Stimulated activated CD8-positive, alpha-beta memory T cell treated with anti-CD3 and anti-CD28 coated beads, Interleukin-15, amount 100 ng/mL, for 4 hours (primary cell): ENCODE results near the gene SGCD.

Experiments used
- DNase-seq, 2 donors: peaks; one replicate each; pipeline ENCODE4 v3.0.0-alpha.2; 2020; ENCODE audit warnings: low read depth in 2 of 2

Gene SGCD

DNA sequence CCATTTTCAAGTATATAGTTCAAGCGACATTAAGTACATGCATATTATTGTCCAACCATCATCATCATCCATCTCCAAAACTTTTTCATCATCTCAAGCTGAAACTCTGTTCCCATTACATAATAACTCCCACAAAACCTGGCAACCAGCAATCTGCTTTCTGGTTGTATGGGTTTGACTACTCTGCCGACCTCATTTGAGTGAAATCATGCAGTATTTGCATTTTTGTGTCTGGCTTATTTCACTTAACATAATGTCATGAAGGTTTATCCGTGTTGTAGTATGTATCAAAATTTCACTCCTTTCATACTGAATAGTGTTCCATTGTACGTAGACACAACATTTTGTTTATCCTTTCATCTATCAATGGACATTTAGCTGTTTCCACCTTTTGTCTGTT, 74.8 kb downstream of the SGCD start:
- DNase-seq, result no peak

DNA sequence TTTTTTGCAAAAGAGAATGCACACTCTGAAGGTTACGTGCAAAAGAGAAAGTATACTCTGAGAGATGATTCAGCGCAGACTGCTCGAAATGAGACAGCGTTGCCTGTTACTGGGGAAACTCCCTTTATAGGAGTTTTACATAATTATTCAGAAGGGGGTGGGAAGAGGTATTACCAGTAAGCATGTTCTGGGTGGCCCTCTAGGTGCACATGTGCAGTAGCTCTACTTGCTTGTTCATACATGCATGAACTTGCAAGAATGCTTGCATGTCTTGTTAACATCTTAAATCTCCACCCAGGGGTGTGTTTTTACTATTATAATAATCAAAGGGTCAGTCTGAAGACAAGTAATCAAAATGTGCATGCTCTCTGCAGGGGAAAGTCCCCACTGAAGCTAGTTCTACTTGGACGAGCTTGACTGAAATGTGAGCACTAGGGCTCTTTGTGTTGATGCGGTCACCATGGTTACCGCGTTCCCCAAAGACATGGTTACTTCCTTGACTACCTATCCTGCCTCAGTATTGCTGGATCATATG, 75.5 kb downstream of the SGCD start:
- DNase-seq, result no peak

DNA sequence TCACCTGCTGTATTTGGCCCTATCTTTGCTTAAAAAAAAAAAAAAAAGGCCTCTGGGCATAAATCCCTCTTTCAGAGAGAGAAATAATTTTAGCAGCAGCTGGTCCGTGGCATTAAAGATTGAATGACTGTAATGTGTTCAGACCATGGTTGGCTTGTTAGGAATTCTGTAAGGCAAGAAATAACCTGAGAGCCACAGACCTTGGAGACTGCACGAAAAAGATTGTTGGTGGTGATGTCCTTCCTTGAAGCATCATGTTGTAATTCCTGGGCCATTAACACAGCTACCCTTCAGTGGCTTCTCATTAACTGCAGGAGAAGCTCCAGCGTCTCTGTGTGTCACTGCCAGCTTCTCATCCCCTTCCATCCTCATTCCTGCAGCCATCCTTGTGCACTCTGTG, 79.0 kb downstream of the SGCD start:
- no peak for DNase-seq

DNA sequence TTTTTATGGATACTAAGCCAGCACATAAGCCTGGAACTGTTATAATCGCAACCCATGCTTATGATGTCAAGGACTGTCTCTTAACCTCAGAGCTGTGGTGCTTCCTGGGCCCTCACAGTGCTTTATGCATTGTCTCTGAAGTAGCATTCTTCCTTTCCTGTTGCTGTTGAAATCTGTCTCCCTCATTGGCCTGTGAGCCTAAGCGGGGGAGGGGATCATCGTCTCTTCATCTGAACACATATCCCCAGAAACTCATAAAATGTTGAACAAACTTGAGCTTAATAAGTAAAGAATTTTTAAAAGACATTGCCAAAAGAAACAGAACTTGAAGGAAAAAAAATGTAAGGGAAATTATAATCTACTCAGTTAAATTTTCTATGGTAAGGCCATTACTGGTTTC, 80.3 kb downstream of the SGCD start:
- DNase-seq, result no peak

DNA sequence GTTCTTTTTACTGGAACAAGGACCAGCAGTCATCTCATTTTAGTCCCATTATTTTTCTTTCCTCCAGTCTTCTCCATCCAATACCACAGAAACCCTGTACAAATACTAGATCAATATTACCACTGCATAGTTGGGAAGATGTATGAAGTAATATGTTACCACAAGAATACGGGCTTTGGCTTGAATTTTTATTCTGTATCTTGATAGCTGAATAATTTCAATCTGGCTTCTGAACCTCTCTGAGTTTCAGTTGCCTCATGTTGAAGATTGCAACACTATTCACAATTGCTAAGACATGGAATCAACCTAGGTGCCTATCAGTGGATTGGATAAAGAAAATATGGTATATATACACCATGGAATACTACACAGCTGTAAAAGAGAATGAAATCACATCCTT, 82.9 kb downstream of the SGCD start:
- no peak for DNase-seq

DNA sequence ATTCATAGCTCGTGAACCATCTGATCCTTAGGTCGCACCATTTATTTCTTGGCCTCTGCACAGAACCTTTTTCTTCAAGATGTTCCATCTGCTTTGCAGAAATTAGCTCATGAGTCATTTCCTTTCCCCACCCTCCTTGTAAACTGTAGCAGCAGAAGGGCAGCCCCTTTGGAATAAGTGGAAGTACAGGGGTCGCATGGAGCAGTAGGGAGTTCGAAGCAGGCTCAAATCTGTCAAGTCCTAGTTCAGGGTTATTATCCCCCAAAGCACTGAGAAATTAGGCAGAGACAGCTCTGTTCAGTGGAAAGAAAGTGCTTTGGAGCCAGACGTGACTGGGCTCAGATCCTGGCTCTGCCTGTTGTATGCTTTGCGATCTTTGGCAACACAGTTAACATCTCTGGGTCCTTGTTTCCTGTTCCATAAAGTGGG, 84.2 kb downstream of the SGCD start:
- no peak for DNase-seq

DNA sequence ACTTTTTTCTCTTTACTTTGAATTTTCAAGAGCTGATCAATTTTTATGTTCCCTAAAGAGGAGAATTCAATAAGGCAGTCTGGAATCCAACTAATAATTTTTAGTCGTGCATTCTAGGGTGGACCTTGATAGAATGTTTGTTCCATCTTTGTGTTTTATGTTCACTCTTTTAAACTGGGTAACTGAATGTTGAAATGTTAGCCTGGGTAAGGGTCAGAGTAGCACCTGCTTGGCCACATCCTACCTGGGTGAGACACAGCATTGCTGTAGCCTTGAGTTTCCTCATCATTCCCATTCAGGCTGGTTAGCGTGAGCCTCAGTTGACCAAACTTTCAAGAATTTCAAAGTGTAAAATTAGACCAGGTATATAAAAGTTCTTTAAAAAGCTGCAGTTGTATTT, 85.0 kb downstream of the SGCD start:
- no peak for DNase-seq

DNA sequence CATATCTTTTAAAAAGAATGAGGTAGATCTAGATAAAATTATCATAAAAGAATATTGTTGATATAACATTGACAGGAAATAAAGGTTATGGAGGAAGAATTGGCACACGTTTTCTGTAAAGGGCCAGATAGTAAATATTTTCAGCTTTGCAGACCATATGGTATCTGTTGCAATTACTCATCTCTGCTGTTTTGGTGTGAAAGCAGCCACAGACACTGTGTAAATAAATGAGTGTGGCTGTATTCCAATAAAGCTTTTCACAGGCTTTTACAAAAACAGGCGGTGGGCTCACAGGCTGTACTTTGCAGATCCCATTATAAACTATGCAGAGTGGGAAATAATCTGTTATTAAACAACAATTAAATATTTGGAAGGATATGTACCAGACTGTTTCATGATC, 87.4 kb downstream of the SGCD start:
- DNase-seq, result no peak

DNA sequence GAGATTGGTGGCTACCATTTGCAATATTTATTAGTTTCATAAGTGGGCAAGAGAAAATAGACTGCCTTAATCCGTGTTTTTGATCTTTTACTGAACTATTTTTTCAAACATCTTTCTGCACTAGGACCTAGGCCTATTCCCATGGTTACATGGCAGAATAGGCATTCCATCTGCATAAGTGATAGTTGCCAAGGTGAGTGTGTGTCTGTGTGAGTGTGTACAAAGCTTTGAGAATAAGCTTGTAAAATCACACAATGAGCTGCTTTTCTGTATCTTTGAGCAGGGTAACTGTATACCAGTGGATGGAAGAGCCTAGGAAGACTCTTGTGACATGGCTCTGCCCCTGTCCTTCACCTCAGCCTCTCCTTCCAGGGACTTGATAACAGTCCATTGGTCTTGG, 92.7 kb downstream of the SGCD start:
- DNase-seq, result no peak

DNA sequence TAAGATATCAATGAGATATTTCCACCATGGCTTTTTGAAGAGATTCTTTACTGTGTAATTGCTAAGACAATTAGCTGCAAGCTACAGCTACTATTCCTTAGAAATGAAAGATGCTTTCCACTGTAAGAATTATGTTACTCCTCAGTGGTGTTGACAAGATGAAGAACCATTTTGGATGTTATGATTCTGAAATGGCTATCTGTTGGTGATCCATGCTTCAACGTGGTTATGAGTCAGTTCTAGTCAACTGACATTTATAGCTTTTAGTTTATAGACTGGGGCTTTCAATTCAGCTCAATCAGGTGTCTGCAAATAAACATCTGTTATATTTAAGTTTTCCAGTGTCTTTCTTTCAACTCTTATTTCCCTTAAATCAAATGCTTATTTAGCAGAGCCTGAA, 93.7 kb downstream of the SGCD start:
- no peak for DNase-seq

DNA sequence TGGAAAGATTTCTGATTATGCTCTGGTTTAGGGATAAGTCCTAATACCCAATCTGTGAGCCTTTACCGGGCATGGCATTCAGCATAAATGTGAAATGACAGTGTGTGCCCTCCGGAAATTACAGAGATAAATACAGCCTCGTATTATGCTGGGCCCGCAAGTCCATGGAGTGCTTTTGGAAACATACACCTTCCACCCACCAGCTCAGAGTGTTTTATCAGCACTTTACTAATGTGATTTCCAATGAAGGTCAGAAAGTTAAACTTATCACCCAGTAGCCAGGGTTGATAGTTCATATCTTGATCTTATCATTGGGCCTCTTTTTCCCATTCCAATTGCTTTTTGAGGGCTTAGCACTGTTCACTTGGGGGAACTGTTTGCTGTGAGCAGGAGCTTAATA, 94.8 kb downstream of the SGCD start:
- DNase-seq, result no peak

DNA sequence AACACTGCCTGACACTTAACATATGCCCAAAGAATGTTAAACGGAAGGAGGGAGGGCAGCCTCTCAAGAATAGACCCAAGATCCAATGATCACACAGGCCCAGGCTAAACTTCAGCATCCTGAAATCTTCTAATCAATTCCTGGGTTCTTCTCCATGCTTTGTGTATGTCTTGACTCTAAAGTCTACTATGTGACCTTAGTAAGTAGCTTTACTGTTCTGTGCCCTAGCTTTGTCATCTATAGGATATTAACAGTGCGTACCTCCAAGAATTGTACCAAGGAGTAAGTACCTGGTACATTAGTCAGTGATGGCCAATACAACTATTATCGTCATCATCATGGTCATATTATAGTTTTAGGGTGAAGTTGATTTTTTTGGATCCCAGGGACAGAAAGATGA, 96.6 kb downstream of the SGCD start:
- DNase-seq, result no peak

DNA sequence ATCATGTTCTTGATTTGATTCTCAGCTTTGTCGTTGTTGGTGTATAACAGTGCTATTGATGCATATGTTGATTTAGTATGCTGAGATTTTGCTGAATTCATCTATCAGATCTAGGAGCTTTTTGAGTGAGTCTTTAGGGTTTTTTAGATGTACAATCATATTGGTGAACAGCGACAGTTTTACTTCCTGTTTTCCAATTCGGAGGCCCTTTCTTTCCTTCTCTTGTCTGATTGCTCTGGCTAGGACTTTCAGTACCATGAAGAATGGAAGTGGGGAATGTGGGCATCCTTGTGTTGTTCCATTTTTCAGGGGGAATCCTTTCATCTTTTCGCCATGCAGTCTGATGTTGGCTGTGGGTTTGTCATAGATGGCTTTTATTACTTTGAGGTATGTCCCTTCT, 100.4 kb downstream of the SGCD start:
- no peak for DNase-seq

DNA sequence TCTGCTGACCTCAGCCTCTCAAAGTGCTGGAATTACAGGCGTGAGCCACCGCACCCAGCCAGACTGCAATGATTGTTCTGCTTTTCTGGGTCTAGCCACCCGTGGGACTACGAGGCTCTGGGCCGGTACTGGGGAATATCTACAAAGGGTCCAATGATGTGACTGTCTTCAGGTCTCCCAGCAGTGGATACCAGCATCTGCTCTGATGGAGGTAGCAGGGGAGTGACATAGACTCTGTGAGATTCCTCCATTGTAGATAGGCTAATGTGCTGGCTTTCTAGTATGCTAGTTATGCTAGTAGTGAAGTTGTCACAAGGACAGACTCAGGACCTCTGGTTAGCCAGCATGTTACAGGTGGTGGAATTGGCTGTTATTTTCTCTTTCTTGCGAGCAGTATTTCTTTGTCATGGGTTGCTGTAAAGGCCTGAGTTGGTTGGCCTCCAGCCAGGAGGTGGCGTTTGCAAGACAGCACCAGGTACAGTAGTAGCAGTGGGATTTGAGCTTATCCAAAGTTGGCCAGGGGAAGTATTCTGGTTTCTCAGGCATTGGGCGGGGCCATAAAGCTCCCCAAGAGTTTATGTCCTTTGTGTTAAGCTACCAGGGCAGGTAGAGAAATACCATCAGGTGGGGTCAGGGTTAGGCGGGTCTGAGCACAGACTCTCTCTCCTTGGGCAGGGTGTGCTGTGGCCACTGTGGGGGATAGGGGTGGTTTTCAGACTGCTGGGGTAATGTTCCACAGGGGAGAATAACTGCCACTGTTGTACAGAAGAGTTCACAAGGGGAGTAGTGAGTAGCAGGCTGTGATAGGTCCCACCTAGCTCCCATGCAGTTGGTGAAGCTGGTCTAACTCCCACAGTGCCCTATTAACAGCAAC, 105.2 kb downstream of the SGCD start:
- DNase-seq, result no peak

DNA sequence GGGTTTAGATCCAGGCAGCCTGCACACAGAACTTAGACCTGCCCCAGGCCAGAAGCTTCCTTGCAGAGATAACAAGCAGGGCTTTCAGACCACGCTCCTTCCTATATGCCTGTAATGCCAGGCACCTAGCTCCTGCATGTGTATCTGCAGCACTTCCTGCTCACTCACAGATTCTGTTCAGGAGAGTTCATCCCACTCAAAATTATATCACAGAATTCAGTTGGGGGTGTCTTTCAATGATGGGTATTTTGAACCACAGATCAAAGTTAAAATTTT, 105.8 kb downstream of the SGCD start:
- DNase-seq, result no peak

DNA sequence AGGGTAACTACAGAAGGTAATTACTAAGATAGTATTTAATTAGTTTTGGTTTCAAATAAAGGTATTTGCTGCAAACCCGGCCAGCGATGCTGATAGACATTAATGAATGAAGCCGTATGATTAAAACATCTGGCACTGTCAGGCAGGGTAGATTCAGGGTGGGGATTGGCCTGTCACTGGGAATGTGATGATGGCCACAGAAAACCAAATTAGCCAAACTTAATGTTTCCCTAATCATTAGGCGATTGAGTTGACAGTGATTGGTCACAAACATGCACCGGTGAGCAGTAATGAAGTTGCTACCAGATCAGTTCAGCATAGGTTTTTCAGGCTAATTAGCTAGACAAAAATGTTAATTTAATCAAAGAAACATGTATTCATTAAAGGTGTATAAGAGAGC, 107.5 kb downstream of the SGCD start:
- no peak for DNase-seq

DNA sequence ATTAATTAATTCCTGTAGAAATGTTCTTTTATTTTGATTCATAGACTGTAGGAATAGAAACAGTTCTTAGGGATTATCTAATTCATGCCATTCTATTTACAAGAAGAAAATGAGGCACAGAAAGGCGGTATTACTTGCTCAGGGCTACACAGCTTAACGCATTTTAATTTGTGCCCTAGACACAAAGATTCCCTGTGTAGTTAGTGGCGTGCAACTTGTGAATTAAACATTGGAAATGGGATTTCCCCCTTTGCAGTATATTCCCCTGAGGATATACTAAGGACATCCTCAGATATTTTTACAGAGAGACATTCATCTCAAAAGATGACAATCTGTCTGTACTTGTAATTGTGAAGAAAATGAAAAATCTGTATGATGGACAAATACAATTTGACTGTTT, 108.1 kb downstream of the SGCD start:
- no peak for DNase-seq

DNA sequence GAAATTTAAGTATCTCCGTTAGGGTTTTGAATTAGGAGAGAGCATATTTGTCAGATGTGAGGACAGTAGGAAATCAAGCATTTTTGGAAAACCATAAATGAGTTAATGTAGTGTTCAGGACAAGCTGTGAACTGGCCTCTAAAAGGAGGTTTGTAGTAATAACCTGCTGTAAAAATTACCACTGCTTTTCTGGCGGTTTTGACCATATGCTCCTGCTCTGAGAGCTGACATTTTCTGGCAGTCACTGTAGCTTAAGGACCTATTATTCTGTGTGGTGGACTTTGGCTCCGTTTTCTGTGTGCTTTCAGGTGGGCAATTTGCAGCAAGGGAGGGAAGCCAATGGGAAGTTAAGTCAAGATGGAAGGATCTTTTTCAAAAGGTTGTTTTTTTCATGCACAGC, 111.1 kb downstream of the SGCD start:
- DNase-seq, result no peak

DNA sequence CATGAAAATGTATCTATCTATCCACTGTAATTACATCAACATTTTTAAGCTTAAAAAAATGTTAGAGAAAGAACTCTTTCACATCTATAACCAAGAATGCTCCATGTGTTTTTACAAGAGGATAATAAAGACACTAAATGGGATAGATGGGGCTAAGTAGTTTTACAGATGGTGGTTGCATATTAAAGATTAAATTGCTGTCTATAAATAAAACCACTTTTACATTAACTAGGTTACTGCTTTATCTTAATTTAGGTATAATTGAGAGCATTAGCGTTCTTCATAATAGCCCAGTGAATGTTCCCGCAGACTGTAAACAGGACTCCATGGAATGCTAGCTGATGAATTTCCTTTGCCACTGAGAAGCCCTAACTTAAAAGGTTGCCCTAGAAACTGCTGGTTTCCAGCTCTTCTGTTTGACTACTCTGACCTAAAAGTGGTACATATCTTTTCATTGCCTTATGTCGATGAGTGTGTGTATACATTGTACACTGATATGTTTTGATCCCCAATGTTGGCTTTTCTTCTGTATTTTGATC, 117.9 kb downstream of the SGCD start:
- no peak for DNase-seq

DNA sequence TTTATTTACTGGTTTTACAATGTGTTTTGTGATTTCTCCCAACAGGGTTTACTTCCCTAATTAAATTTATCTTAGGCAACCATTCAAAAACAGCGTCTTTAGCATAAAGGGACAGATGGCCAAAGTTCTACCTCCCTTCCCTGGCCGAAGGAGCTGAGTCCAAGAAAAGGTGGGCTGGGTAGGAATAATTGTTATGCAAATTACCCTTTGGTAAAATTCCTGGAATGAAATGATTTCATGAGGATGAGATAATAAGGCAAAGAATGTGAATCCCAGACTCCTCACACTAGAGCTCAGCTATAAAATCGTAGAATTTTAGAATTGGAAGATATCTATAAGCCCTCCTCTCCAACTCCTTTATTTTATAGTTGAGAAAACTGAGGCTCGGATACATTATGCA, 119.6 kb downstream of the SGCD start:
- no peak for DNase-seq

DNA sequence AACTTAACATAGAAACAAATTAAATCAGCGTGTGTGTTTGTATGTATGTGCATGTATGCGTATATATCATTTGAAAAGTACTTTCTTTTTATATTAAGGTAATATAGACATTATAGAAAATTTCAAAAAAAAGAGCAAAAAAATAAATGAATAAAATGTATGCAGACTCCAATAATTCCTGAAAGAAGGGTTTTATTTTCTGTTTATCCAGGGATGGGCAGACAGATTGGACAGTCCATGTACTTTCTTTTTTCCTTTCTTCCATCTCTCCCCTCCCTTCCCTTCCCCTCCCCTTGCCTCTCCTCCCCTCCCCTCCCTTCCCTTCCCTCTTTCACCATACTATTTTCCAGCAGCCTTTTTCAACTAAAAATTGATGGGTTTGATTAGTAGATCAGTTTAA, 123.8 kb downstream of the SGCD start:
- DNase-seq, result no peak

DNA sequence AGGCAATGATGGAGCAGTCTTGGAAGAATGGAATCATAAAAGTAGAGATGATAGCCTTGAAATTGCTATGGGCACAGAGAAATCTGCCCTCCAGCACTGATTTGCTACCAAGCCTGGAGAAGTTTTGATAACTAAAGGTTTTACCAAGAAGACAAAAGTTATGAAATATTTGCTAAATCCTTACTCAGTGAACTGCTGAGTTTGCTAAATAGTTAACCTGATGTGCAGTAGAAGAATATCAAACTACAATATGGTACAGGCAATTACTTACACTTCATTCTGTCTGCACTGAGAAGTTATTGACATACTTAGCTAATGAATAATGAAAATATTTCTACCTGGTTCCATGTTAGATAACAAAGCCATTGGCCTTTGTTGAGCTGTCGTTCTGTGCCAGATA, 124.5 kb downstream of the SGCD start:
- no peak for DNase-seq

DNA sequence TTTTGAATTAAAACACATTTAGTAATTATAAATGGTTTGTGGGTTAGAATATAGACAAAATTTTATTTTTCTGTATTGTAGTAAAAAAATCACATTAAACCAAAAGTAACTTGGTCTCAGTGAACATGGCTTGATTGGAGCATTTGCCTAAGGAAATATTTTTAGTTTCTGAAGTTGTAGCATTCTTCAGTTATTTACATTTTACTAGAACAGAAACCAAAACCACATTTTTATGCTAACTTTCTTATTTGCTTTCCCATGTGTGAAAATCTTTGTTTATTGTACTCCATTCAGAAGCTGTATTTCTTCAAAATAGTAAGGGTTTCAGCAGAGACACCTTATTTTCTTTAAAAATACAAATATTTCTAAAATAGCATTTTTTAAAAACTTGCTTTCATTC, 129.9 kb downstream of the SGCD start:
- DNase-seq, result no peak
